GM12878 (cell line): ENCODE results near the gene ZNHIT1. TPM values are rescaled to one million over a fixed set of nuclear protein-coding genes. Genes with fewer than 3 reads are reported as not detected.

Experiments used
- ASH2L ChIP-seq: fragments of 300-600, 200-600 bp; sonication (generic); IDR thresholded peaks from 2 replicates; pipeline ENCODE4 v1.6.1; 2017; ENCODE audit warnings: low read depth, mild to moderate bottlenecking, borderline replicate concordance
- ATF7 ChIP-seq: fragments of 450-650 bp; IDR thresholded peaks from 2 replicates; pipeline ENCODE4 v1.6.1; 2016; ENCODE audit warnings: low read depth, mild to moderate bottlenecking
- EZH2 ChIP-seq: IDR thresholded peaks from 2 replicates; pipeline ENCODE4 v1.6.1; 2012; ENCODE audit warnings: low read depth, mild to moderate bottlenecking, control low read depth, inconsistent platforms, low read length, borderline replicate concordance; ENCODE audit not compliant: control insufficient read depth
- IKZF1 ChIP-seq: fragments of 450-650 bp; conservative IDR thresholded peaks from 2 replicates; pipeline ENCODE4 v1.6.1; 2017; ENCODE audit warnings: antibody characterized with exemption, mild to moderate bottlenecking
- KAT2A ChIP-seq: conservative IDR thresholded peaks from 2 replicates; pipeline ENCODE4 v1.6.1; 2011; ENCODE audit warnings: low read depth, low read length; ENCODE audit not compliant: control insufficient read depth
- NFXL1 ChIP-seq: fragments of 450-650 bp; IDR thresholded peaks from 2 replicates; pipeline ENCODE4 v1.6.1; 2017; ENCODE audit warnings: antibody characterized with exemption, mild to moderate bottlenecking, borderline replicate concordance
- POLR2AphosphoS5 ChIP-seq: IDR thresholded peaks from 2 replicates; pipeline ENCODE4 v1.6.1; 2011; ENCODE audit warnings: mild to moderate bottlenecking, low read length, inconsistent platforms
- RAD51 ChIP-seq: fragments of 450-650 bp; IDR thresholded peaks from 2 replicates; pipeline ENCODE4 v1.6.1; 2016; ENCODE audit warnings: moderate library complexity, mild to moderate bottlenecking, inconsistent platforms
- RELA ChIP-seq: fragments of 450-650 bp; IDR thresholded peaks from 2 replicates; pipeline ENCODE4 v1.8.0; 2014; ENCODE audit warnings: borderline replicate concordance; ENCODE audit not compliant: partially characterized antibody
- STAT3 ChIP-seq: IDR thresholded peaks from 2 replicates; pipeline ENCODE4 v1.6.1; 2011; ENCODE audit warnings: low read depth, low read length, improper control_type of control experiment
- SUPT20H ChIP-seq: IDR thresholded peaks from 2 replicates; pipeline ENCODE4 v1.6.1; 2011; ENCODE audit warnings: low read depth, mild to moderate bottlenecking, low read length, moderate library complexity, borderline replicate concordance; ENCODE audit not compliant: control insufficient read depth
- TARDBP ChIP-seq: IDR thresholded peaks from 2 replicates; pipeline ENCODE4 v1.6.1; 2016; ENCODE audit warnings: borderline replicate concordance
- ZNF207 ChIP-seq: fragments of 450-650 bp; IDR thresholded peaks from 2 replicates; pipeline ENCODE4 v1.6.1; 2014; ENCODE audit warnings: antibody characterized with exemption, mild to moderate bottlenecking, borderline replicate concordance
- ZNF274 ChIP-seq: IDR thresholded peaks from one replicate; pipeline ENCODE4 v1.8.0; 2011; ENCODE audit not compliant: insufficient read length, insufficient read depth
- ZZZ3 ChIP-seq: IDR thresholded peaks from 2 replicates; pipeline ENCODE4 v1.6.1; 2011; ENCODE audit warnings: low read depth; ENCODE audit not compliant: control insufficient read depth, insufficient read length
- polyA plus RNA-seq, 11 experiments: library from polyadenylated mRNA; depleted of rRNA in 4 of 11; unstranded in 6 of 11; stranded (reverse) in 5 of 11; fragments of >200 nt; fragmentation: Nextera tagmentation in 4 of 11; fragmentation: Illumina TruSeq in 1 of 11; extraction: Ambion mirVana in 4 of 11; extraction: Trizol in 1 of 11; gene quantifications; 1 replicate in 1 of 11; 2 replicates in 10 of 11; pipeline versions ENCODE4 v1.2.1 to v1.2.3, GENCODE V29; 2011 to 2016; ENCODE audit warnings: inconsistent platforms in 2 of 11, missing spikeins in 2 of 11, low read depth in 1 of 11
- total RNA-seq, 4 experiments: library from RNA; depleted of rRNA in 3 of 4; stranded (reverse); fragments of >200 nt in 3 of 4; fragmentation: Illumina TruSeq in 1 of 4; extraction: Trizol in 1 of 4; gene quantifications; 2 replicates each; pipeline versions ENCODE4 v1.2.1 to v1.2.3, GENCODE V29; 2013 to 2021
- TF ChIP-seq, protein P1 (sequence below): fragments of 450-650 bp; IDR thresholded peaks from 2 replicates; pipeline ENCODE4 v1.6.1; 2018; ENCODE audit warnings: borderline replicate concordance, mild to moderate bottlenecking; ENCODE audit not compliant: partially characterized antibody
- TF ChIP-seq, protein P2 (sequence below): IDR thresholded peaks from 2 replicates; pipeline ENCODE4 v1.6.1; 2011; ENCODE audit warnings: mild to moderate bottlenecking, low read depth, low read length, moderate library complexity; ENCODE audit not compliant: insufficient replicate concordance
- TF ChIP-seq, protein P3 (sequence below): fragments of 450-650 bp; IDR thresholded peaks from 2 replicates; pipeline ENCODE4 v1.6.1; 2016; ENCODE audit warnings: mild to moderate bottlenecking
- TF ChIP-seq, protein P4 (sequence below): fragments of 450-650 bp; IDR thresholded peaks from 2 replicates; pipeline ENCODE4 v1.6.1; 2016; ENCODE audit warnings: mild to moderate bottlenecking

ZNHIT1 gene
- total and polyA plus RNA-seq, 10 of the 15 experiments (the other 5 are each of a cell fraction or from before 2014, with no cell fraction given), result 3.8 to 79.2 (median 44.5) TPM

DNA sequence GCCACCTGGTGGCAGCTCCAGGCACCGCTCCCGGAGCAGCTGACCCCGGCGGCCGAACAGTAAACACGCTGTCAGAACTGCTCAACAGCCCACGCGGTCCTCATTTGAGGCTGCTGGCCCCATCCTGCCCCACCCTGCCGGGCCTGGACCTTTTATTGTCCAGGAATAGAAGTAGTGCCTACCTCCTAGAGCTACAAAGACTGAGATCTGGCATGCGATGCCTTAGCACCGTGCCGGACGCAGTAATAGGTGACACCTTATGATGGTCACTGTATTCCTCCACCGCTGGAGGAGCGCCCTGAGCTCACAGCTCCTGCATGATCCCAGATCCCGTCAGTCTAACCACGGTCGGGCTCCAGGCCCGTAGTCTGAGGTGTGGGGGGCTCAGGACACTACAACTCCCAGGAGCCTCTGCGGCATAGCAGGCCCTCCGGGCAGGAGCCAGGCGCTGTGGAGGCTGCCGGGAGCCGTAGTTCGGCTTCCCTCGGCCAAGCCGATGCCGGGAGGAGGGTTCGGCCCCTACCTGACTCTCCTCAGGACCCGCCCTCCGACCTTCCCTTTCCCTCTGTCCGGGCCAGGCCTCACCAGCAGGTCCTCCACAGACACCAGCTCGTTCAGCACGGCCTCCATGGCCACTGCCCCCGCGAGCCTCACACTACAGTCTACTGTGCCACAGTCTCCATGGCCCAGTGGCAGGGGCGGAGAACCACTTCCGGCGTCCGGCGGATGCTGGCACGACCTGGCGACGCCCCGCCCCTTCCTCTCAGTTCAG, 26.6 kb downstream of the ZNHIT1 start, which contains the start of gene FIS1 (continued):
- no peak; the same call in 1 of the 2 replicates for TF ChIP-seq ATF7
- no peak for TF ChIP-seq STAT3
- TF ChIP-seq, protein P1, sequence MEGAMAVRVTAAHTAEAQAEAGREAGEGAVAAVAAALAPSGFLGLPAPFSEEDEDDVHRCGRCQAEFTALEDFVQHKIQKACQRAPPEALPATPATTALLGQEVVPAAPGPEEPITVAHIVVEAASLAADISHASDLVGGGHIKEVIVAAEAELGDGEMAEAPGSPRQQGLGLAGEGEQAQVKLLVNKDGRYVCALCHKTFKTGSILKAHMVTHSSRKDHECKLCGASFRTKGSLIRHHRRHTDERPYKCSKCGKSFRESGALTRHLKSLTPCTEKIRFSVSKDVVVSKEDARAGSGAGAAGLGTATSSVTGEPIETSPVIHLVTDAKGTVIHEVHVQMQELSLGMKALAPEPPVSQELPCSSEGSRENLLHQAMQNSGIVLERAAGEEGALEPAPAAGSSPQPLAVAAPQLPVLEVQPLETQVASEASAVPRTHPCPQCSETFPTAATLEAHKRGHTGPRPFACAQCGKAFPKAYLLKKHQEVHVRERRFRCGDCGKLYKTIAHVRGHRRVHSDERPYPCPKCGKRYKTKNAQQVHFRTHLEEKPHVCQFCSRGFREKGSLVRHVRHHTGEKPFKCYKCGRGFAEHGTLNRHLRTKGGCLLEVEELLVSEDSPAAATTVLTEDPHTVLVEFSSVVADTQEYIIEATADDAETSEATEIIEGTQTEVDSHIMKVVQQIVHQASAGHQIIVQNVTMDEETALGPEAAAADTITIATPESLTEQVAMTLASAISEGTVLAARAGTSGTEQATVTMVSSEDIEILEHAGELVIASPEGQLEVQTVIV, result no peak
- peak; percentile 83 for TF ChIP-seq ZNF207
- peak; percentile 97 for TF ChIP-seq IKZF1
- TF ChIP-seq RELA, result peak; percentile 35
- no peak for TF ChIP-seq SUPT20H
- TF ChIP-seq, protein P2, sequence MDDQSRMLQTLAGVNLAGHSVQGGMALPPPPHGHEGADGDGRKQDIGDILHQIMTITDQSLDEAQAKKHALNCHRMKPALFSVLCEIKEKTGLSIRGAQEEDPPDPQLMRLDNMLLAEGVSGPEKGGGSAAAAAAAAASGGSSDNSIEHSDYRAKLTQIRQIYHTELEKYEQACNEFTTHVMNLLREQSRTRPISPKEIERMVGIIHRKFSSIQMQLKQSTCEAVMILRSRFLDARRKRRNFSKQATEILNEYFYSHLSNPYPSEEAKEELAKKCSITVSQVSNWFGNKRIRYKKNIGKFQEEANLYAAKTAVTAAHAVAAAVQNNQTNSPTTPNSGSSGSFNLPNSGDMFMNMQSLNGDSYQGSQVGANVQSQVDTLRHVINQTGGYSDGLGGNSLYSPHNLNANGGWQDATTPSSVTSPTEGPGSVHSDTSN, result no peak
- no peak for TF ChIP-seq ZNF274
- no peak for TF ChIP-seq KAT2A
- peak; percentile 83 for TF ChIP-seq POLR2AphosphoS5
- peak; percentile 51; the same call in 1 of the 2 replicates for TF ChIP-seq RAD51
- TF ChIP-seq, protein P3, sequence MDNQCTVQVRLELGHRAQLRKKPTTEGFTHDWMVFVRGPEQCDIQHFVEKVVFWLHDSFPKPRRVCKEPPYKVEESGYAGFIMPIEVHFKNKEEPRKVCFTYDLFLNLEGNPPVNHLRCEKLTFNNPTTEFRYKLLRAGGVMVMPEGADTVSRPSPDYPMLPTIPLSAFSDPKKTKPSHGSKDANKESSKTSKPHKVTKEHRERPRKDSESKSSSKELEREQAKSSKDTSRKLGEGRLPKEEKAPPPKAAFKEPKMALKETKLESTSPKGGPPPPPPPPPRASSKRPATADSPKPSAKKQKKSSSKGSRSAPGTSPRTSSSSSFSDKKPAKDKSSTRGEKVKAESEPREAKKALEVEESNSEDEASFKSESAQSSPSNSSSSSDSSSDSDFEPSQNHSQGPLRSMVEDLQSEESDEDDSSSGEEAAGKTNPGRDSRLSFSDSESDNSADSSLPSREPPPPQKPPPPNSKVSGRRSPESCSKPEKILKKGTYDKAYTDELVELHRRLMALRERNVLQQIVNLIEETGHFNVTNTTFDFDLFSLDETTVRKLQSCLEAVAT, result no peak
- no peak for TF ChIP-seq ASH2L
- peak; percentile 79; the same call in 1 of the 2 replicates for TF ChIP-seq TARDBP
- TF ChIP-seq ZZZ3, result no peak
- TF ChIP-seq NFXL1, result no peak
- TF ChIP-seq, protein P4, sequence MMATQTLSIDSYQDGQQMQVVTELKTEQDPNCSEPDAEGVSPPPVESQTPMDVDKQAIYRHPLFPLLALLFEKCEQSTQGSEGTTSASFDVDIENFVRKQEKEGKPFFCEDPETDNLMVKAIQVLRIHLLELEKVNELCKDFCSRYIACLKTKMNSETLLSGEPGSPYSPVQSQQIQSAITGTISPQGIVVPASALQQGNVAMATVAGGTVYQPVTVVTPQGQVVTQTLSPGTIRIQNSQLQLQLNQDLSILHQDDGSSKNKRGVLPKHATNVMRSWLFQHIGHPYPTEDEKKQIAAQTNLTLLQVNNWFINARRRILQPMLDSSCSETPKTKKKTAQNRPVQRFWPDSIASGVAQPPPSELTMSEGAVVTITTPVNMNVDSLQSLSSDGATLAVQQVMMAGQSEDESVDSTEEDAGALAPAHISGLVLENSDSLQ, result peak; percentile 30
- TF ChIP-seq EZH2, result no peak
